ENCODE measurements around the gene PCYT2.

DNA sequence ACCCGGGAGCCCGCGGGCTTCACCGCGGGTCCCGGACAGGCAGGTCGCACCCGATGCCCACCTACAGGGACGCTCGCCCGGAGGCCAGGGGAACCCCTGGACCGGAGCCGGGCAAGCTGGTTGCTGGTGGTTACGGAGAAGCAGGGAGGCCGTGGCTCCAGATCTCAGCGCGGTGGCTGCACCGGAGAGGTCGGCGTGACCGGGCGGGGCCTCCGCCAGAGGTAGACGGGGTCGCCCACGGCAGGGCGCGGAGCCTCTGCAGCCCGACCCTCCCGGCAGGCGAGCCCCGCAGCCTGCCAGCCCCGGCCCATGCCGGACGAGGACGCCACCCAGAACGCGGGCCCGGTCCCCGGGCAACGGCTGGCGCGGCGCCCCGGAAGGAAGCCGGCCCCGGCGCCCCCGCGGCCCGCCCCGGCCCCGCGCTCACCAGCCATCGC is 341 bp downstream of the PCYT2 start:
- TF ChIP-seq, protein P1, sequence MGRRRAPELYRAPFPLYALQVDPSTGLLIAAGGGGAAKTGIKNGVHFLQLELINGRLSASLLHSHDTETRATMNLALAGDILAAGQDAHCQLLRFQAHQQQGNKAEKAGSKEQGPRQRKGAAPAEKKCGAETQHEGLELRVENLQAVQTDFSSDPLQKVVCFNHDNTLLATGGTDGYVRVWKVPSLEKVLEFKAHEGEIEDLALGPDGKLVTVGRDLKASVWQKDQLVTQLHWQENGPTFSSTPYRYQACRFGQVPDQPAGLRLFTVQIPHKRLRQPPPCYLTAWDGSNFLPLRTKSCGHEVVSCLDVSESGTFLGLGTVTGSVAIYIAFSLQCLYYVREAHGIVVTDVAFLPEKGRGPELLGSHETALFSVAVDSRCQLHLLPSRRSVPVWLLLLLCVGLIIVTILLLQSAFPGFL (CRISPR knock-in tag; IDR thresholded peaks at IDR 0.05; ENCODE audit: borderline replicate concordance): no peak
- TF ChIP-seq, protein P2, sequence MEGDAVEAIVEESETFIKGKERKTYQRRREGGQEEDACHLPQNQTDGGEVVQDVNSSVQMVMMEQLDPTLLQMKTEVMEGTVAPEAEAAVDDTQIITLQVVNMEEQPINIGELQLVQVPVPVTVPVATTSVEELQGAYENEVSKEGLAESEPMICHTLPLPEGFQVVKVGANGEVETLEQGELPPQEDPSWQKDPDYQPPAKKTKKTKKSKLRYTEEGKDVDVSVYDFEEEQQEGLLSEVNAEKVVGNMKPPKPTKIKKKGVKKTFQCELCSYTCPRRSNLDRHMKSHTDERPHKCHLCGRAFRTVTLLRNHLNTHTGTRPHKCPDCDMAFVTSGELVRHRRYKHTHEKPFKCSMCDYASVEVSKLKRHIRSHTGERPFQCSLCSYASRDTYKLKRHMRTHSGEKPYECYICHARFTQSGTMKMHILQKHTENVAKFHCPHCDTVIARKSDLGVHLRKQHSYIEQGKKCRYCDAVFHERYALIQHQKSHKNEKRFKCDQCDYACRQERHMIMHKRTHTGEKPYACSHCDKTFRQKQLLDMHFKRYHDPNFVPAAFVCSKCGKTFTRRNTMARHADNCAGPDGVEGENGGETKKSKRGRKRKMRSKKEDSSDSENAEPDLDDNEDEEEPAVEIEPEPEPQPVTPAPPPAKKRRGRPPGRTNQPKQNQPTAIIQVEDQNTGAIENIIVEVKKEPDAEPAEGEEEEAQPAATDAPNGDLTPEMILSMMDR (IDR thresholded peaks at IDR 0.05): no peak
- TF ChIP-seq ZNF138 (CRISPR knock-in tag; conservative IDR thresholded peaks at IDR 0.05) (no peak), JUN (CRISPR knock-in tag; IDR thresholded peaks at IDR 0.05) (no peak), RELA (CRISPR knock-in tag; IDR thresholded peaks at IDR 0.05; ENCODE audit: borderline replicate concordance) (no peak), ESRRA (CRISPR knock-in tag; IDR thresholded peaks at IDR 0.05; ENCODE audit: borderline replicate concordance) (no peak), TEAD1 (CRISPR knock-in tag; IDR thresholded peaks at IDR 0.05) (no peak), TP53 (CRISPR knock-in tag; IDR thresholded peaks at IDR 0.05) (no peak), RORB (CRISPR knock-in tag; IDR thresholded peaks at IDR 0.05) (no peak)
- TF ChIP-seq, protein P3, sequence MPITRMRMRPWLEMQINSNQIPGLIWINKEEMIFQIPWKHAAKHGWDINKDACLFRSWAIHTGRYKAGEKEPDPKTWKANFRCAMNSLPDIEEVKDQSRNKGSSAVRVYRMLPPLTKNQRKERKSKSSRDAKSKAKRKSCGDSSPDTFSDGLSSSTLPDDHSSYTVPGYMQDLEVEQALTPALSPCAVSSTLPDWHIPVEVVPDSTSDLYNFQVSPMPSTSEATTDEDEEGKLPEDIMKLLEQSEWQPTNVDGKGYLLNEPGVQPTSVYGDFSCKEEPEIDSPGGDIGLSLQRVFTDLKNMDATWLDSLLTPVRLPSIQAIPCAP (CRISPR knock-in tag; IDR thresholded peaks at IDR 0.05): no peak
- TF ChIP-seq, protein P4, sequence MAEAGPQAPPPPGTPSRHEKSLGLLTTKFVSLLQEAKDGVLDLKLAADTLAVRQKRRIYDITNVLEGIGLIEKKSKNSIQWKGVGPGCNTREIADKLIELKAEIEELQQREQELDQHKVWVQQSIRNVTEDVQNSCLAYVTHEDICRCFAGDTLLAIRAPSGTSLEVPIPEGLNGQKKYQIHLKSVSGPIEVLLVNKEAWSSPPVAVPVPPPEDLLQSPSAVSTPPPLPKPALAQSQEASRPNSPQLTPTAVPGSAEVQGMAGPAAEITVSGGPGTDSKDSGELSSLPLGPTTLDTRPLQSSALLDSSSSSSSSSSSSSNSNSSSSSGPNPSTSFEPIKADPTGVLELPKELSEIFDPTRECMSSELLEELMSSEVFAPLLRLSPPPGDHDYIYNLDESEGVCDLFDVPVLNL (CRISPR knock-in tag; IDR thresholded peaks at IDR 0.05; ENCODE audit: borderline replicate concordance, low read depth): no peak
- TF ChIP-seq, protein P5, sequence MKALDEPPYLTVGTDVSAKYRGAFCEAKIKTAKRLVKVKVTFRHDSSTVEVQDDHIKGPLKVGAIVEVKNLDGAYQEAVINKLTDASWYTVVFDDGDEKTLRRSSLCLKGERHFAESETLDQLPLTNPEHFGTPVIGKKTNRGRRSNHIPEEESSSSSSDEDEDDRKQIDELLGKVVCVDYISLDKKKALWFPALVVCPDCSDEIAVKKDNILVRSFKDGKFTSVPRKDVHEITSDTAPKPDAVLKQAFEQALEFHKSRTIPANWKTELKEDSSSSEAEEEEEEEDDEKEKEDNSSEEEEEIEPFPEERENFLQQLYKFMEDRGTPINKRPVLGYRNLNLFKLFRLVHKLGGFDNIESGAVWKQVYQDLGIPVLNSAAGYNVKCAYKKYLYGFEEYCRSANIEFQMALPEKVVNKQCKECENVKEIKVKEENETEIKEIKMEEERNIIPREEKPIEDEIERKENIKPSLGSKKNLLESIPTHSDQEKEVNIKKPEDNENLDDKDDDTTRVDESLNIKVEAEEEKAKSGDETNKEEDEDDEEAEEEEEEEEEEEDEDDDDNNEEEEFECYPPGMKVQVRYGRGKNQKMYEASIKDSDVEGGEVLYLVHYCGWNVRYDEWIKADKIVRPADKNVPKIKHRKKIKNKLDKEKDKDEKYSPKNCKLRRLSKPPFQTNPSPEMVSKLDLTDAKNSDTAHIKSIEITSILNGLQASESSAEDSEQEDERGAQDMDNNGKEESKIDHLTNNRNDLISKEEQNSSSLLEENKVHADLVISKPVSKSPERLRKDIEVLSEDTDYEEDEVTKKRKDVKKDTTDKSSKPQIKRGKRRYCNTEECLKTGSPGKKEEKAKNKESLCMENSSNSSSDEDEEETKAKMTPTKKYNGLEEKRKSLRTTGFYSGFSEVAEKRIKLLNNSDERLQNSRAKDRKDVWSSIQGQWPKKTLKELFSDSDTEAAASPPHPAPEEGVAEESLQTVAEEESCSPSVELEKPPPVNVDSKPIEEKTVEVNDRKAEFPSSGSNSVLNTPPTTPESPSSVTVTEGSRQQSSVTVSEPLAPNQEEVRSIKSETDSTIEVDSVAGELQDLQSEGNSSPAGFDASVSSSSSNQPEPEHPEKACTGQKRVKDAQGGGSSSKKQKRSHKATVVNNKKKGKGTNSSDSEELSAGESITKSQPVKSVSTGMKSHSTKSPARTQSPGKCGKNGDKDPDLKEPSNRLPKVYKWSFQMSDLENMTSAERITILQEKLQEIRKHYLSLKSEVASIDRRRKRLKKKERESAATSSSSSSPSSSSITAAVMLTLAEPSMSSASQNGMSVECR (CRISPR knock-in tag; IDR thresholded peaks at IDR 0.05; ENCODE audit: borderline replicate concordance): peak; percentile 45; the same call in 1 of the 2 replicates
- TF ChIP-seq, protein P6, sequence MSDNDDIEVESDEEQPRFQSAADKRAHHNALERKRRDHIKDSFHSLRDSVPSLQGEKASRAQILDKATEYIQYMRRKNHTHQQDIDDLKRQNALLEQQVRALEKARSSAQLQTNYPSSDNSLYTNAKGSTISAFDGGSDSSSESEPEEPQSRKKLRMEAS (CRISPR knock-in tag; IDR thresholded peaks at IDR 0.05): no peak
- TF ChIP-seq, protein P7, sequence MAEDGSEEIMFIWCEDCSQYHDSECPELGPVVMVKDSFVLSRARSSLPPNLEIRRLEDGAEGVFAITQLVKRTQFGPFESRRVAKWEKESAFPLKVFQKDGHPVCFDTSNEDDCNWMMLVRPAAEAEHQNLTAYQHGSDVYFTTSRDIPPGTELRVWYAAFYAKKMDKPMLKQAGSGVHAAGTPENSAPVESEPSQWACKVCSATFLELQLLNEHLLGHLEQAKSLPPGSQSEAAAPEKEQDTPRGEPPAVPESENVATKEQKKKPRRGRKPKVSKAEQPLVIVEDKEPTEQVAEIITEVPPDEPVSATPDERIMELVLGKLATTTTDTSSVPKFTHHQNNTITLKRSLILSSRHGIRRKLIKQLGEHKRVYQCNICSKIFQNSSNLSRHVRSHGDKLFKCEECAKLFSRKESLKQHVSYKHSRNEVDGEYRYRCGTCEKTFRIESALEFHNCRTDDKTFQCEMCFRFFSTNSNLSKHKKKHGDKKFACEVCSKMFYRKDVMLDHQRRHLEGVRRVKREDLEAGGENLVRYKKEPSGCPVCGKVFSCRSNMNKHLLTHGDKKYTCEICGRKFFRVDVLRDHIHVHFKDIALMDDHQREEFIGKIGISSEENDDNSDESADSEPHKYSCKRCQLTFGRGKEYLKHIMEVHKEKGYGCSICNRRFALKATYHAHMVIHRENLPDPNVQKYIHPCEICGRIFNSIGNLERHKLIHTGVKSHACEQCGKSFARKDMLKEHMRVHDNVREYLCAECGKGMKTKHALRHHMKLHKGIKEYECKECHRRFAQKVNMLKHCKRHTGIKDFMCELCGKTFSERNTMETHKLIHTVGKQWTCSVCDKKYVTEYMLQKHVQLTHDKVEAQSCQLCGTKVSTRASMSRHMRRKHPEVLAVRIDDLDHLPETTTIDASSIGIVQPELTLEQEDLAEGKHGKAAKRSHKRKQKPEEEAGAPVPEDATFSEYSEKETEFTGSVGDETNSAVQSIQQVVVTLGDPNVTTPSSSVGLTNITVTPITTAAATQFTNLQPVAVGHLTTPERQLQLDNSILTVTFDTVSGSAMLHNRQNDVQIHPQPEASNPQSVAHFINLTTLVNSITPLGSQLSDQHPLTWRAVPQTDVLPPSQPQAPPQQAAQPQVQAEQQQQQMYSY (CRISPR knock-in tag; IDR thresholded peaks at IDR 0.05): no peak
